GM21515 (cell line): ENCODE results near the gene NCR2.
"Not testable (repeated sequence)": the region's sequence is repeated elsewhere in the genome, so short reads cannot be mapped to it uniquely, and the experiment has no call there.

Source experiments
- ATAC-seq: cut with Tn5 transposase; IDR thresholded peaks from one replicate; pipeline ENCODE4 v1.9.1; 2021; ENCODE audit not compliant: unreplicated experiment

The NCR2 gene

DNA sequence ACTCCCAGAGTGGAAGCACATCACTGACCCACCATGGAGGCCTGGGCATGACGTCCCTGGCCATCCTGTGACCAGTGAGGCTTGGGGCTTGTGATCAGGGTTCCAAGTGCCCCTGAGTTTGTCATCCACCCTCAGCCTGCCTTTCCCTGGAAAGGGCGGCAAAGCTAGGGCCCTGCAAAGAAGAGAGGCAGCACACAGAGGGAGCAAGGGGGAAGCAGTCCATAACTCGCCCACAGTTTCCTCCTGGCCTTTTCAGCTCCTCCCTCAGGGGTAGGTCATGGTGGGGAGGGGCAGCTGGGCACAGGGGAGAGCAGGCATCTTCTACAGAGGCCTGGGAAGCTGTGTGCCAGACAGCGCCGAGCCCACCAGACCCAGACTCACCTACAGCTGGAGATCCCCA lies at the start of gene NCR2:
TSS of gene NCR2 (plus strand) at position 313 of the 400 bp plus-strand sequence. CDS start 269 bp downstream, outside the sequence.
- ATAC-seq, result no peak

- no peak for ATAC-seq
Observed at GRCh38 chr6:41286544-41287346, 48.7 kb upstream of the NCR2 start, which contains the start of gene TREM1. TSS of gene TREM1 (minus strand) at chr6:41286682. CDS start at chr6:41286655, 27 bp downstream.

DNA sequence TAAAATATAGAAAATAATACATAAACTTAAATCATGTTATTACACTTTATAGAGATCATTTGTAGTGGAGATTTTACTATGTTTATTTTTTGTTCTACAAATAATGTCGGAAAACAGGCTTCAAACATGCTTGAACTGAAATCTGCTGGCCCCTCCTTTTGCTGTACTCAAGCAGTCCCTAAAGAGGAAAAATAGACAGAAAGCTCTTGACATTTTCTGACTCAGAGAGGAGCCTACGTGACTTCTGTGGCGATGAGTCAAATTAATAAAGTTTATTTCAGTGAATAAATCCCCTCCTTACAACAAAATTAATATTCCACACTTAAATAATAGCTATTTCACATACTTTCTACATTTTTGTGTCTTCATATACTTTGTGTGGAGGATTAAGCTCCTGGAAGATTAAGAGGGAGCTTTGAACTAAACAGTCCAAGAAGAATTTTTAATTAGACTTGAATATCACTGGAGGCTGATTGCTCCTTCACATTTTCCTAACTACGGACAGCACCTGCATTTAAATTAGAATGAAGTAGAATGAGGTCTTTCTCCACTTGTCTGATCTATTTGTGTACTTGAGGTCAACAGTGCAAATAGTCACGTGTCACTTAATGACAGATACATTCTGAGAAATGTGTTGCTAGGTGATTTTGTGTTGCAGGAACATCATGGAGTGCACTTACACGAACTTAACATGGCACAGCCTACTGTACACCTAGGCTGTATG lies 47.2 kb upstream of the NCR2 start:
- ATAC-seq, result no peak

- ATAC-seq, result no peak
Observed at GRCh38 chr6:41288754-41289129, 46.7 kb upstream of the NCR2 start.

- no peak for ATAC-seq
Observed at GRCh38 chr6:41289815-41290214, 45.6 kb upstream of the NCR2 start.

DNA sequence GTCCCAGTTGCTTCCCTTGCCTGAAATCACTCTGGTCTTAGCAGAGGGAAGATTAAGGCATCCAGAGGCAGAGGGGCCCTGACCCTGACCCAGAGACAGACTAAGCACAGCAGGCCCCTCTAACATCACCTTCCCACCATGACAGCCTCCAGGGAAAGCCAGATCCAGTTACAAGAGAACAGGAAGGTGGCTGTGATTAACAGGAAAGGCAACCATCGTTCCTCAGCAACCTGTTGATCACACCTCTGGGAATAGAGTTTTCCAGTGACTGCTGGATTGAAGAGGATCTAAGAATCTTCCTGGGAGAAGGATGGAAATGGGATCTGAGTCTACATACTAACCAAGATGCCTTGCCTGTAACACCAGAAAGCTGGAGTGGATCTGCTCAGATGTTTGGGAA lies 43.7 kb upstream of the NCR2 start:
- no peak for ATAC-seq

DNA sequence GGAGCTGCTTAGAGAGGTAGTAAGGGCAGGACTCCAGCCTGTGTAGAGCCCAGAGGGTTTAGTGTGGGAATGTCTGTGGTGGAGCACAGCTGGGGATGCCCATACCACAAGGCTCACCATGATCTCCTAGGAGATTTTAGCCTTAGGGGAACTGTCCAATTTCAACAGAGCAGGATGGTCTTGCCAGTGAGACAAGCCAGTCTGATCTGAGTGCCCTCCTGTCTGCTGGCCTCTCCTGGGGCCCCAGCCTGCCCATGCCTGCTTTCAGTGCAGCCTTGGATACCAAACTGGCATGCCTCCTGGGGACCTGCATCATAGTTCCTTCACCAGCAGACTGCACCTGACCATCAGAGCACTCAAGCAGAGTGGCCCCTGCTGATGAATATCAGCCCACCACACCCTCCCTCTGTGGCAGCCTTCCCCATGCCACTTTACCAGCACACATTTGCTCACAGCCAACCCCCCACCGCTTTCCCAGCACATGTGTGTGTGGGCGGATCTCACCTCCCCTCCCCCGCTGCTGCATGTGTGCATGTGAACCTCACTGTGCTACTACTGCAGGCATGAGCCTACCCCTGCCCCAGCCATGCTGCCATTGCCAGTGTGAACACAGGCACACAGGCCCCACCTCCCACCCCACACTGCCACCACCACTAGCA lies 41.1 kb upstream of the NCR2 start:
- no peak for ATAC-seq

DNA sequence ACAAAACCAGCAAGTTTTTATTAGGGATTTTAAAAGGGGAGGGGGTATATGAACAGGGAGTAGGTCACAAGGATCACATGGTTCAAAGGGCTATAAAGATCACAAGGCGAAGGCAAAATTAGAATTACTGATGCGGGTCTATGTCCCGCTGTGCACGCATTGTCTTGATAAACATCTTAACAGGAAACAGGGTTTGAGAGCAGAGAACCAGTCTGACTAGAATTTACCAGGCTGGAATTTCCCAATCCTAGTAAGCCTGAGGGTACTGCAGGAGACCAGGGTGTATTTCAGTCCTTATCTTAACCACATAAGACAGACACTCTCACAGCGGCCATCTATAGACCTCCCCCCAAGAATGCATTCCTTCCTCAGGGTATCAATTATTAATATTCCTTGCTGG lies 38.2 kb upstream of the NCR2 start:
- not testable (repeated sequence) for ATAC-seq

- ATAC-seq, result no peak
Observed at GRCh38 chr6:41298785-41299502, 36.5 kb upstream of the NCR2 start.

DNA sequence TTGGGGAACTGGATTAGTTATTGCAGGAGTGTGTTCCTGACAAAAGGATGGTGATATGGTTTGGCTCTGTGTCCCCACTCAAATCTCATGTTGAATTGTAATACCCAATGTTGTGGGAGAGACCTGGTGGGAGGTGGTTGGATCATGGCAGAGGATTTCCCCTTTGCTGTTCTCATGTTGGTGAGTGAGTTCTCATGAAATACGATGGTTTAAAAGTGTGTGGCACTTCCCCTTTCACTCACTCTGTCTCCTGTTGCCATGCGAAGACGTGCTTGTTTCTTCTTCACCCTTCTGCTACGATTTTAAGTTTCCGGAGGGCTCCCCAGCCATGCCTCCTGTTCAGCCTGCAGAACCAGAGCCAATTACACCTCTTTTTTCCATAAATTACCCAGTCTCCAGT lies 32.8 kb upstream of the NCR2 start:
- no peak for ATAC-seq

DNA sequence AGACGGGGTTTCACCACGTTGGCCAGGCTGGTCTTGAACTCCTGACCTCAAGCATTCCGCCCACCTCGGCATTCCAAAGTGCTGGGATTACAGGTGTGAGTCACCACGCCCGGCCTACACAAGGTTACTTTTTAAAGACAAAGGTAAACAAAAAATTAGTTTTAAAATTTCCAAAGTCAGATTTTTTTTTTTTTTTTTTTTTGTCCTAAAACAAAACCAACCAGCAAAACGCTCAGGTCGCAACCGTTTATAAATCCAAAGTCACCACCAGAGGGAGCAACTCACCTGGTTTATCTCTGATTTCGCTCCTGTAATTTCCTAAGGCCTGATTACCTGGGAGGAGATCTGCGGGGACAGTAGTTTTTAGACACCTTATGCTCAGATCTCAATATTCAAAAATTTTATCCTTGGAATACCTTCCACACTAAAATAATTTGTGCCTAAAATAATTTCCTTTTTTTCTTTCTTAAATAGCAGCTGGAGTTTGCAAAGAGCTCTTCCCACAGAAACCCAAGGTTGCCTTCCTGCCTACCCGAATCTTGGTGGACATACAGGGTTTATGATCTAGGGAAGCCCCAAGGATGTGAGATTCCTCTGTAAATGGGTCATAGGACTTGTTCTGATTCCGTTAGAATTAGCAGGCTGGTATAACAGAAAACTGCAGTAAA lies 29.1 kb upstream of the NCR2 start:
- no peak for ATAC-seq

- ATAC-seq, result no peak
Observed at GRCh38 chr6:41315203-41315602, 20.2 kb upstream of the NCR2 start.

GRCh38 chr6:41315943-41316620 lies 19.3 kb upstream of the NCR2 start:
- no peak for ATAC-seq

DNA sequence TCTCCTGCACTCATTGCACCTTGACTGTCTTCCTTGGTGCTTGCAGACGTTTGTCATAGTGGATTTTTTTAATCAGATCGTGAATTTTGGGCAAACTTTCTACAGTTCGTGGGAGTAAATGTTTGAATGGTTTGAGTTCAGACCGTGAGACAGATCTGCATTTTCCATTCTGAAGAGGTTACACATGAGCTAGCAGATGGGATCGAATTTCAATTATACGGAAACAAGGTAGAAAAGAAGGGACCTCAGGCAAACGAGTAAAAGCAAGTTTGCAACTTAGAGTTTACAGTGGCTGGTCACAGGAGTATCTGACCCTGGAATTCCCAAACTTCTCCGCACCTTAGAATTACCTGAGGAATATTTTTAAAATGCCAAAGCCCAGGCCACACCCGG lies 17.2 kb upstream of the NCR2 start:
- no peak for ATAC-seq

DNA sequence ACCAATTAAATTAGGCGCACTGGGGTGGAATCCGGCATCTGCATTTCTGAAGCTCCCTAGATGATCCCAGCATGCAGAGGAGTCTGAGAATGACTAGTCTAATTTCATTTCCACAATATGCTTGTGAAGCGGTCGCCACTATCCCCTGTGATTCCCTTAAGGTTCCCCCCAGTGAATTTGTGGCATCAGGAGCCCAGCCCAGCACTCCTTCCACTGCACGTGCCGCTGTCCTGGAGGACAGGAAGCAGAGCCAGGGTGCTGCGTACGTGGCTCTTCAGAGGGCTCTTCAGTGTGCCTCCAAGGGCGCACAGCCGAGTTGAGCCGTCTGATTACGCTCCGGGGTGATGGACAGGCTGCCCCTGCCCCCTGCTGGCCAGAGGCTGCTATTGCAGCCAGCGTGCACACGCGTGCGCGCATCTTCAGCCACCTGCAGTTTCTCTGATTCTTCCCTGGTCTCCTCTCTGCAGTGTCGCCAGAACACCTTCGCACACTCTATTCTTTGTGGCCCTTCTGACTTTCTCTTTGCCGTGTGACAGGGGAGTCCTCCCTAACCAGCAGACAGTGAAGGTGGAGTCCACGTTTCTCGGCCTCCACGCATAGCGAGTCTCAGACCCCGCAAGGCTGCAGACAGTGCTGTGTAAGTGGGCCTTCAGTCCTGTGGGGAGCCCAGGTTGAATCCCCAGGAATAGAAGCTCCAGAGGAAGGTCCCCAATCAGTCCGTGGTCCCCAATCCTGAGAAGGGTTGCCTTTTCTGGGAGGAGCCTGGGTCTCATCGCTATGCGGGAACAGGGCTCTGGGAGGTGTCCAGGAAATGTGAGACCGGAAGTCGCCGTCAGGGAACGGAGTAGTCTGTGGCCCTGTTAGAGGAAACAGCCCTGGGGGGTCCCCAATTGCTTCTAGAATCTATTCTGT lies 16.5 kb upstream of the NCR2 start:
- ATAC-seq, result peak; percentile 87

- ATAC-seq, result no peak
Observed at GRCh38 chr6:41321183-41321582, 14.2 kb upstream of the NCR2 start.

GRCh38 chr6:41325446-41326066 lies 9.9 kb upstream of the NCR2 start:
- ATAC-seq, result no peak

DNA sequence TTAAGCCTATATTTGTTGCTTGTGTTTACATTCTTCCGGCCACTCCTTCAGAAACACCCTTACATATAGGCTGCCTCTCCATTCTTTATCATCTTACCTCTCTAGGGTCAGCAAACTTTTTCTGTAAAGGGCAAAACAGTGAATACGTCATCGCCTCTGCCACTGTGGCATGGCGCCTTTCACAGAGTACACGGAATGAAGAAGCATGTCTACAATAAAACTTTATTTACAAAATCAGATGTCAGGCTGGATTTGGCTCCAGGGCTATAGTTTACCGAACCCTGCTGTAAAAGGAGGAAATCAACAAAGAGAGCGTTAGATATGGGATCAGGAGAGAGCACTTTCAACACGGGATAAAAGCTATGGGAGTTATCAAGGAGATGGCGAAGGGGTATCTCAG lies 9.3 kb upstream of the NCR2 start:
- ATAC-seq, result no peak

GRCh38 chr6:41327177-41327576 lies 8.2 kb upstream of the NCR2 start:
- no peak for ATAC-seq
